HG02870 (cell line): ENCODE results near the gene CNTNAP2.
A peak's percentile ranks its signal among the peaks of the same experiment; 100 is the strongest.
"Not testable (repeated sequence)": the region's sequence is repeated elsewhere in the genome, so short reads cannot be mapped to it uniquely, and the experiment has no call there.

Source experiments
- ATAC-seq: cut with Tn5 transposase; IDR thresholded peaks from one replicate; pipeline ENCODE4 v1.9.1; 2021; ENCODE audit warnings: mild to moderate bottlenecking, moderate library complexity; ENCODE audit not compliant: unreplicated experiment

CNTNAP2 gene

GRCh38 chr7:148262721-148263229 lies 2146.2 kb downstream of the CNTNAP2 start:
- peak; percentile 66 for ATAC-seq

GRCh38 chr7:148264933-148265557 lies 2148.4 kb downstream of the CNTNAP2 start:
- ATAC-seq = peak; percentile 48

DNA sequence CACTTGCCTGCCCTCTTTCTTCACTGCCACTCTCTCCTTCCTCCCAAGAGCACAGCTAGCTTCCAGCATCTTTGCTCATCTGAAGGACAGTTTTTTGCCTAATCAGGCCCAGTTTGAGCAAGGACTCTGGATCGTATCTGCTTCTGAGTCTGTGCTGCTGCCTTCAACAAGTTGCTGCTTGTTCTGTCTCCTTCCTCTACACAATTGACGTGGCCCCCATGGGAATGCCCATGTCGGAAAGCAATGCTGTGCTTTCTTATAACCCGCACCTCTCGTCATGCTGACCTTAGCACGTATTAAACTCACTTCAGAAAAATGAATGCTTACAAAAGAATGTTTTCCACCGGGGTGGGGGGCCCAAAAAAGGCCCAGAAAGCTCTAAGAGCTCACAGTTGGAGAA lies 2149.3 kb downstream of the CNTNAP2 start:
- ATAC-seq = no peak

- no peak for ATAC-seq
Measured at GRCh38 chr7:148266795-148267194, 2150.2 kb downstream of the CNTNAP2 start.

DNA sequence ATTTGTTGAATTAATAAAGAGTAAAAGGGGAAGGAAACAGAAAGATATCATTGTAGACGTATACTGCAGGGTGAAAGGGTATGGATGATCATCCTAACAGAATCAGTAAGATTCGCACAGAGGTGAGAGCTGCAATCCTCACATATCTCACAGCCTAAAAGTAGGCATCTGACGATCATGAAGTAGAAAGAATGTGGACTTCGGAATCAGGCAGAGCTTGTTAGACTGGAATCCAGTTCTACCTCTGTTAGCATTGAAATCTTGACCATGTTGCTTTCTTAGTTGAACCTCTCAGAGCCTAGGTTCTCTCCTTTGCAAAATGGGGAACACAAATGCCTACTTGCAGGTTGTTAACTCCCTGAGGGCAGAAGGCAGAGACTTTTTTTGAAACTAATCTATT lies 2154.0 kb downstream of the CNTNAP2 start:
- ATAC-seq = no peak

GRCh38 chr7:148274118-148274517 lies 2157.5 kb downstream of the CNTNAP2 start:
- no peak for ATAC-seq

DNA sequence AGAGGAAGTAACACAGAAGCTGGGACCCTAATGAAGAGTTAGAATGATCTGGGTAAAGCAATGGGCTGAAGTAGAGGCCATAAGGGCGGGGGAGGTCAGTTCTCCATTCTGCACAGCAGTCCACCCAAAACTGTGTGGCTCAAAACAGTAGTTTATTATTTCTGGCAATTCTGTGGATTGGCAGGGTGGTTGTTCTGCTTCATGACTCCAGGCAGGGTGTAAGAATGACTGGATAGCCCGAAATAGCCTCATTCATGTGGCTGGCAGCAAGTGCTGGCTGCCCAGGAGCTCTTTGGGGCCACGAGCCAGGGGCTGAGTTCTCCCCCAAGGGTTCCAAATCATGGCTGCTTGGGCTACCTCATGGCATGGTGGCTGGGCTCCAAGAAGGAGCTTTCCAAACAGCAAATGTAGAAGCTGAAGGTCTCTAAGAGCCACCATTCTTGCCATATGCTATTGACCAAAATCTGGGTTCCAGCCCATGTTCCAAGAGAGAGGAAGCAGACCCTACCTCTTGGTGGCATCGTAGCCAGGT lies 2158.8 kb downstream of the CNTNAP2 start:
- no peak for ATAC-seq

DNA sequence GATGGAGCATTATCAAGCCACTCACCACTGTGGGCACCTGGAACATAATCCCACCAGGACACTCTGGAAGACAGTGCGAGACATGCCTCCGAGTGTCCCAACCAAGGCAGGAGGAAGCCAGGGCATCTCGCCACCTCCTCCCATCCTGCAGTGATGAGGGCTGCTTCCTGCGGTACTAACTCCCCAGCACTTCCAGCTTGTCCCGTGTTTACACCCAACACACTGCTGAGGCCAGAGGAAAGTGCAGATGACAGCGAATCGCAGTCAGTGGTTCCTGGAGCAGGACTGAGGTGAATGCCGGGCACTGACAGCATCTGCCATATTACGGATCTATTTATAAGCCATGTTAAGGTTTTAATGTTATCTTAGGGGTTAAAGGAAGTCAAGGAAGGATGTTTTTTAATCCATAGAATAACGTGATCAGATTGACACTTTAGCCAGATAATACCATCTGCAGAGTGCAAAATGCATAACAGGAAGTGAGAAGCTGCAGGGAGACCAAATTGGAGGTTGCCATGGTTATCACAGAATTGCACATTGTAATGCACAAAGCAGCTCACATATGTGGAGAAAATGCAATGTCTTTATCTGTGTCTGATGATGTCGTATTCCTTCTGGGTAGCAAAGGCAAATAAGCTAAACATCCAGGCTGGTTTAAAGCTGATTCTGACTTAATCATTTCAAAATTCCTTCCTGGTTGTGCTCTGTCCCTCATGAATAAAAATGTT lies 2159.9 kb downstream of the CNTNAP2 start:
- ATAC-seq = no peak

- ATAC-seq = no peak
Measured at GRCh38 chr7:148277042-148277660, 2160.6 kb downstream of the CNTNAP2 start.

DNA sequence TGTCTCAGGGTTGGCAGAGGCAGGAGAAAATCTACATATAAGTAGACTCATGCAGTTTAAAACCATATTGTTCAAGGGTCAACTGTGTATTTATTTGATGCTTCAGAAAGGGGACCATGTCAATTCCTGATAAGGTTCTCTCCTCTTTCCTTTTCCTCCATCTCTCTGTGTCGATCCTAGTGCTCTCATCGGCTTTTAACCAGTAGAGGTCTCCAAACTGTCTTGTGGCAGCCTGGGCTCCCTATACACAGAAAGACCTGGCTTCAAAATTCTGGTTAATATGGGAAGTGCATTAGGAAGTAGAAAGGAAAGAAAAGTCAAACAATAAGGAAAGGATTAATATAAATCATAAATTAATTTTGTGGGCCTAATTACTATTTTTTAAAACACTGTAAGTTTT lies 2169.5 kb downstream of the CNTNAP2 start:
- ATAC-seq = no peak

DNA sequence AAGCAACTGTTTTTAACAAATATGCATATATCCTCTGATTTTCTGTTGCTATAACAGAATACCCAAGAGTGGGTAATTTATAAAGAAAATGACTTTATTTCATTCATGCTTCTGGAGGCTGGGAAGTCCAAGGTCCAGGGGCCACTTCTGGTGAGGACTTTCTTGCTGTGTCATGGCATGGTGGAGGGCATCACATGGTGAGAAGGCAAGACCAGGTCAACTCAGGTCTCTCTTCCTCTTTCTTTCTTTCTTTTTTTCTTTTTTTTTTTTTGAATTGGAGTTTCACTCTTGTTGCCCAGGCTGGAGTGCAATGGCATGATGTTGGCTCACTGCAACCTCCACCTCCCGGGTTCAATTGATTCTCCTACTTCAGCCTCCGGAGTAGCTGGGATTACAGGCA lies 2170.9 kb downstream of the CNTNAP2 start:
- no peak for ATAC-seq

GRCh38 chr7:148288592-148289151 lies 2172.1 kb downstream of the CNTNAP2 start:
- no peak for ATAC-seq

GRCh38 chr7:148289630-148290029 lies 2173.0 kb downstream of the CNTNAP2 start:
- peak; percentile 92 for ATAC-seq

DNA sequence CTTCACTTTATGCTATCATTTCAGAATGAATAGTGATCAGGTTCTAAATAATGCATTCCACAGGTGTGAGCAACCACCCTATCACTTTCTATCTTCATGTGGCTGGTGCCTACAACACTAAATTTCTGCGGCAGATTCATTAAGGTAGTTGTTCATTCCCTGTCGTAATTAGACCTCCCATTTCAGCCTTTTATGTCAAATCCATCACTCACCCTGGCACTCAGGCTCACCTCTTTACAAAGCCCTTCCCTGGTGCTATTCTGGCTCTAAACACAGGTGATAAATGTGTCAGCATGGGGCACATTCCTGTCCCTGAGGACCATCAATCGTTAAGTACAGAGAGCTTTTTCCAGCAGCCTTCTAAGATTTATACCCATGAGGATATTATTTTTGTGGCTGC lies 2173.9 kb downstream of the CNTNAP2 start:
- no peak for ATAC-seq

GRCh38 chr7:148291799-148292198 lies 2175.2 kb downstream of the CNTNAP2 start:
- no peak for ATAC-seq

GRCh38 chr7:148296994-148297644 lies 2180.5 kb downstream of the CNTNAP2 start:
- no peak for ATAC-seq

- not testable (repeated sequence) for ATAC-seq
Measured at GRCh38 chr7:148298768-148299167, 2182.2 kb downstream of the CNTNAP2 start.

GRCh38 chr7:148299350-148300276 lies 2183.0 kb downstream of the CNTNAP2 start:
- ATAC-seq = no peak

GRCh38 chr7:148302436-148302835 lies 2185.8 kb downstream of the CNTNAP2 start:
- not testable (repeated sequence) for ATAC-seq
